NCI-H526 (cell line): Measurements from ENCODE around the gene RBP2.
"Not testable (repeated sequence)": the region's sequence is repeated elsewhere in the genome, so short reads cannot be mapped to it uniquely, and the experiment has no call there.

Experiments
- DNase-seq, 2 experiments: peaks; one replicate each; lab custom pipeline; 2025; lab: John Stamatoyannopoulos, UW

Gene RBP2

DNA sequence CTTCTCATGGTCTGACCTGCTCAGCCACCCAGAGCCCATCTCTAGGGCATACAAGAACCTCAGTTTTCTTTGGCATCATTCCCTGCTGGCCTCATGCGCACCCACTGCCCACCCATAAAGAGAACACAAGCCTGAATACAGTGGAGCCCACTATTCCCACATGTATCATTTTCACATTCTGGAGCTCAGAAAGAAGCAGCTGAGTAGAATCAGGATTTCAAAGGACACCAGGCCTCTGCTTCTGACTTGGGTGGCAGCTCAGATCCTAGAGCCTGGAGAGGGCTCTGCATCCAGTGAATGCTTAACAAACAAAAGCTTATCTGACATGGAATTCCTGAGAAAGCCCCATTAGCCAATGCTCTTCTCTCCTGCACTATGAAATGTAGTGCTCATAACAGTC lies 34.7 kb downstream of the RBP2 start:
- DNase-seq: no peak

DNA sequence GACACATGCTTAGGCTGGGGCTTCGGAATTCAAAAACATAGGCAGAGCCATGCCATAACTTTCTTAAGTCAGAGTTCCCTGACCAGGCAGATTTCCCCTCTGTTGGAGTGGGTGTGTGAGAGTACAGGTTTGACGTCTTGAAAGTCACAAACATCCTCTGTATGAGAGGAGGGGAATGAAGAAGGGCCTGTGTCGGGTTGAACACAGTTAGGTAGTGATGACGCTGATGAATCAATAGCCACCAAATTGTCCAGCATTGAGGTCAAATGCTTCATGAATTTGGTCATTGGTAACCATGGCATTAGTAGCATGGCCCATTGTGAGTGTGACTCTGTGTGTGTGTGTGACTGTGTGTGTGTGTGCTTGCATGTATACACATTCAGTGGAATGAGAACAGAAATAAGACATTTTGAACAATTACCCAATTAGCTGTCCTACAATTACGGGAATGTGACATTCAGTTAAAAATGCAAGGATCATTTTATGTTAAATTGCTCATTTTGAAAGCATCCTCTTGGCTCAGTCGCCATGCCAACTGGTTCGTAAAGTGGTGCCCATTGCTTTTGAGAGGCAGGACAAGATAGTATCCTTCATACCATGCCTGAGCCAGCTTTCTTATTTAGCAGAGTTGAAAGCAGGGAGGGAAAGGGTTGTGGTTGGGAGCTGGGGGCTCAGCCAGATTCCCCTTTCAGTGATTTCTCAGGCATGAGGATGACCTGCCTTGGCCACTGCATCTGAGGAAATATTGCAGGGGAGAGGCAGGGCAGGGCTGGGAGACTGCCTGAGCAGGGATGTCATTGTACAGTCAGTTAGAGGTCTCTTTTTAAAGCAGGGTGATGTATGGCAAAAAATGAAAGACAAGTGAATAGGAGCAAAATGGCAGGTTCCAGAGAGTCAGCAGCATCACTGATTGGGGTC lies 35.4 kb downstream of the RBP2 start:
- no peak for DNase-seq

- no peak for DNase-seq
These were observed 37.0 kb downstream of the RBP2 start for GRCh38 chr3:139439278-139439677.

GRCh38 chr3:139434764-139435307 lies 41.5 kb downstream of the RBP2 start:
- no peak for DNase-seq

- no peak for DNase-seq
These were observed 42.1 kb downstream of the RBP2 start for GRCh38 chr3:139434228-139434627.

- no peak for DNase-seq
These were observed 43.2 kb downstream of the RBP2 start for GRCh38 chr3:139433089-139433488.

- DNase-seq: no peak
These were observed 45.8 kb downstream of the RBP2 start for GRCh38 chr3:139430493-139430892.

DNA sequence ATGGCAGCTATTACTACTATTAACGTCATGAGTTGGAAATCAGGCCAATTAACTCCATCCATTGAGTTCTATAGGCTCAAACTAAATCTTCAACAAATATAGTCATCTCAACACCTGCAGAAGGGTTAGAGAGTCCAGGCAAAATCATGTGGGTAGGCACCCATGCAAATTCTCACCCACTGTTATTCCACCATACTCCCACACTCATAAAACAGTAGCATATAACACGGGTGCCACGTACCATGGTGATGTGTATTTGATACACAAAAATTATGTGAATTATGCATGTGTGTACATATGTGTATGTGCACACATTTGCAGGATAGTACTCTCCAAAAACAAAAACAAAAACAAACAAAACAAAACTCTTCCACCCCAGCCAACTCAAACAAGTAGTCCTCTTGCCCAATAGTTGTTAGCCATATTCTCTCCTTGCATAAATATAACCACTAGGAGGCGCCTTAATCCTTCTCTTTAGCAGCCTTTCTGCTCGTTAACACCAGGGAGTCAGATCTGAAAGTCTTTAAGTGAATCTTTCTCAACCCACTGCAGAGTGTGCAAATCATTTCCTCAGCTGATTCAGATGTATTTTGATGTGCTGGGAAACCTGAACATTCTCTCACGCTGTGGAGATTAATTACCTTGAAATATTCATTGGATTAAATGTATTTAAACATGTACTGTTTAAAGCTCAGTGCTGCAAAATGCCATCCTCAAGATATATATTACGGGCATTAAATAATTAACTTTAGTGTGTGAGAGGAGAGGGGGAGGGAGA lies 48.8 kb downstream of the RBP2 start:
- DNase-seq: peak; percentile 54 to 89

DNA sequence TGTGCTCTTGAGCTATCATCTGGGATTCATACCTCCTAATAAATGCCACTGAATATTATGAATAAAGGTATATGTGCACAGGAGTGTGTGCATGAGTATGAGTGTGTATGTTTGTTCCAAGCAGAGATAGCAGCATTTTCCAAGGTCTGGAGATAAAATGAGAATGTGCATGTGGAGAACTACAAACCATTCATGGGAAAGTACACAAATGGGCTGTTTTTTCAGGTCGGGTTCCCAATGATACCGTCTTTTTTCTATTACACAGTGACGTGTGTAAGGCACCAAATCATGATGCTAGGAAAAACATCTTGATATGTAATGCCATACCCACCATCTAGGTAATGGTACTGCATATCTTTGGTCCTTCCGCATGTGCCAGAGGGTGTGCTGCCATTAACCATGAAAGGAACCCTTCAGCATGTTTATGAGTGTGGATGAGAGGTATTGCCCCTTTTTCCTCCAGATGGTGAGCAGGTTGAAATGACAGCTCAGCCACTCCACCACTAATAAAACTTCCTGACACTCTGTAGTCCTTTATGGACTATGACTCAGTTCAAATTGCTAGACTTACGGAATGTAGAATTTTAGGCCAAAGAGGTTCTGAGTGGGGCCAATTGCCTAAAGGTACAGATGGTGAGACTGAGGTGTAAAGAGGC lies 50.4 kb downstream of the RBP2 start:
- no peak for DNase-seq

- DNase-seq: no peak
These were observed 53.1 kb downstream of the RBP2 start for GRCh38 chr3:139423232-139423631.

DNA sequence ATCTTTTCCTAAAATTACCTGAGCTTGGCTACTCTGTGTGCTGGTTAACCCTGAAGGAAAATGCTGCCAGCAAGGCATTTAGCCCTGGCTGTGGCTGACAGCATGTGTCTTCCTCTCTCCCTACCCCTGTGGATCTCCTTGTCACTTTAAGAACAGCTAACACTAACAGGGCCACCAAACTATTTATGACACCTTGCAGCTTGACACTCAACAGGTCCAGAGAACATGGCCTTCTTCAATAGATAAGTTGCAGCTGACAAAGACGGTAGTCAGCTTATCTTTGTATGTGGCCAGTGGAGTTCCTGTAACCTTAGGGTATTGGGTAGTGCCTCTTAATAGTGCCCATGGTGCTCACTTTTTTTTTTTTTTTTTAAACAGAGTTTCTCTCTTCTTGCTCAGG lies 54.9 kb downstream of the RBP2 start:
- DNase-seq: no peak

GRCh38 chr3:139421040-139421439 lies 55.3 kb downstream of the RBP2 start:
- no peak for DNase-seq

- no peak for DNase-seq
These were observed 58.2 kb downstream of the RBP2 start for GRCh38 chr3:139418144-139418543.

DNA sequence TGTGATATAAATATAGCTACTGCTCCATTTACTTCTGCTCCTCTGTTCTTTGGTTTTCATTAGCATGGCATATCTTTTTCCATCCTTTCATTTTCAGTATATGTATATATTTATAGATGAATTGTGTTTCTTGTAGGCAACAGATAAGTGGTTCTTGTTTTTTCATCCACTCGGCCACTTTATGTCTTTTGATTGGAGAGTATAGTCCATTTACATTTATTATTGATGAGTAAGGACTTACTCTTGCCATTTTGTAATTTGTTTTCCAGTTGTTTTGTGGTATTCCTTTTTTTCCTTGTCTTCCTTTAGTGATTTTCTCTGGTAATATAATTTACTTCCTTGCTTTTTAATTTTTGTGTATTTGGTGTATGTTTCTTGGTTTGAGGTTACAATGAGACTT lies 60.0 kb downstream of the RBP2 start:
- DNase-seq: no peak

DNA sequence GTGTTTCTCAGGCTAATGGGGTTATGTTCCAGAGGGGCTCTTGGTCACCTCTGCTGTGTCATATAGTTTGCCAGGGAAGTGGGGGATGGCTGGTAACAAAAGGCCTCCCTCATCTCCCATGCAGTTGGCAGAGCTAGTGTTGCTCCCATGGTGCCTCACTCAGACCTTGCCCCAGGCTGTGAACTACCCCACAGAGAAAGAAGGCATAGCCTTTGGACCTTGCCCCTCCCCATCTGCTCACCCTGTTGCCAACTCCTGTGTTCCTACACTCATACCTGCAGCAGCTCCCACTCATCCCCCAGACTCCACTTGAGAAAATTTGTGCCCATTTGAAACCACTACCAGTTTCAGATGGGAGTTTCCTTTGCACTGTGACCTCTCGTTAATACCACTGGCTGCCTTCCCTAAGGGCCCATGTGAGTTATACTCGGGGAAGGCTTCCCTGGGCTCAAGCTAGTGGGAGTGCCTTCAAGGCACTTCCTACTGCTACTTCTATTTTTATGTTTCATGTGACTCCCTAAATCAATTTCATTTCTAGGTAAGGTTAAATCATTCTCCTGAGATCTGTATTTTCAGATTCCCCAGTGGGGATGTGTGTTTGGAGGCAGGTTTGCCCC lies 61.6 kb downstream of the RBP2 start:
- DNase-seq: no peak

DNA sequence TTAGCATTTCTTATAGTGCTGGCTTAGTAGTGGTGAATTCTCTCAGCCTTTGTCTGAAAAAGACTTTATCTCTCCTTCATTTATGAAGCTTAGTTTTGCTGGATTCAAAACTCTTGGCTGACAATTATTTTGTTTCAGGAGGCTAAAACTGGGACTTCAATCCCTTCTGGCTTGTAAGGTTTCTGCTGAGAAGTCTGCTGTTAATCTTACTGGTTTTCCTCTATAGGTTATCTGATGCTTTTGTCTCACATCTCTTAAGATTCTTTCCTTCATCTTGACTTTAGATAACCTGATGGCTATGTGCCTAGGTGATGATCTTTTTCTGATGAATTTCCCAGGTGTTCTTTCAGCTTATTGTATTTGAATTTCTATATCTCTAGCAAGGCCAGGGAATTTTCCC lies 63.4 kb downstream of the RBP2 start:
- DNase-seq: not testable (repeated sequence)
